HG02943 (cell line): ENCODE measurements around the gene PTTG1.

Experiments used
- ATAC-seq: cut with Tn5 transposase; IDR thresholded peaks from one replicate; pipeline ENCODE4 v1.9.1; 2021; ENCODE audit warnings: mild to moderate bottlenecking, low read depth, moderate library complexity; ENCODE audit not compliant: unreplicated experiment

PTTG1 gene

GRCh38 chr5:160421625-160422258, at the start of gene PTTG1:
PTTG1 (plus strand) TSS chr5:160421855; CDS start chr5:160422313, 458 bp downstream.
- ATAC-seq, result peak; percentile 71

DNA sequence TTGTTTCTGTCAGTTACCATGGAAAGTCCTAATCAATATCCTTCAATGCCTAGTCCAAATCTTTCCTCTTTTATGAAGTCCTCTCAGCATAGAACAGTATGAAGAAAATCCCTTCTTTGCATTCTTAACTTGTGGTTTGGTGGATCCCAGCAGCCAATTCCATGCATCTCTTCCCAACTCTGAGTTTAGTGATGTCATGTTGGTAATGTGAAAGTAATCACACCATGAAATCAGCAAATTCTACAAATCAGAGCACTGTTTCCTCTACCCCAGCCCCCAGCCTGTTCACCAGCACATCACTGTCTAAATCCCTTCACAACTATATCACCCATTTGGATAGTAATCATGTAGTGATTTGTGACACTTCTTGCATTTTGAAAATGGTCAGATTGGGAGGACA, 46.5 kb upstream of the PTTG1 start:
- ATAC-seq, result no peak

DNA sequence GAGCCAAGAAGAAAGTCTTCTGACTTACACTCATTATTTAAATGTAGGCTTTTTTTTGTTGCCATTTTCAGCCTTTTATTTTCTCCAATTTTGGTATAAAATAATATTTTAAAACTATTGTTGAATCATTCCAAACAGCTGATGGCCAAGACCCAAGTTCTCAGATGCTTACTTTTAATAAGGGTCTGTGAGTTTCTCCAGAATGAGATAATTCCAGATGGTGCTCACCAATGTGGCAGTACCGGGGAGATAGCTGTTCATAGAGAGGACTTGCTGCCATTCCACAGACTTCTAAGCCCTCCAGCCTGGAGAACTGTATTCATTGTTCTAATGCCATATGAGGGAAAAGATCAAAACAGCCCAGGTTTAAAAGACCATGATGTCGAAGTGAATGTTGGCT, 46.0 kb upstream of the PTTG1 start:
- ATAC-seq, result no peak

DNA sequence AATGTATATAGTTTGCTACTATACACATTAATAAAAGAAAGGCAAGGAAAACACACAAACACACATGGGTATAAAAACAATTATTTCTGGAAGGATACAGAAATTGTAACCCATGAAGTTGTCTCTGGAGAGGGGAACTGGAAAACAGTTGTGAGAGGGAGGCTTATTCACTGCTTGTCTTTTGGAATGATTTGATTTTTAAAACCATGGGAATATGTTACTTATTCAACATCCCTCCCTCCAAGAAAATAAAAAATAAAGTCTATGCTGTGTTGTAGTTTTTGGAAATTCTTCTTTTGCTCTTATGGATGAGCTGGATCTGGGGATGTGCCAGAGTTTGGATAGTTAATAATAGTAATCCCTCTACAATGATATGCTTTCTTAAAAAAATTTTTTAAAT, 45.2 kb upstream of the PTTG1 start:
- ATAC-seq, result no peak

DNA sequence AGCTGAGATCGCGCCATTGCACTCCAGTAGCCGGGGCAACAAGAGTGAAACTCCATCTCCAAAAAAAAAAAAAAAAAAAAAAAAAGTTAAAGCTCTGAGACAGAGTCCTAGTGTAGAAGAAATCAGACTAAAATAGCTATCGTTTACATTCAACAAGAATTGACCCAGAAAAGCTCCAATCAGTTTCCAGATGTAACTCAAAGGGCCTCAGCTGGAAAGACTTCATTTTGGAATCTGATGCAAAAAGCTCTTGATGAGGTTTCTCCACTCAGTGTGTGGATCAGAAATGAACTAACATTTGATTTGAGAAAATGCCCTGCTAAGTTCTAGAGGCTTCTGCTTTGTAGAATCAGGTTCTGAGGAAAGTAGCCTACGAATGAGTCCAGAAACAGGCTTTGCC, 44.0 kb upstream of the PTTG1 start:
- no peak for ATAC-seq

DNA sequence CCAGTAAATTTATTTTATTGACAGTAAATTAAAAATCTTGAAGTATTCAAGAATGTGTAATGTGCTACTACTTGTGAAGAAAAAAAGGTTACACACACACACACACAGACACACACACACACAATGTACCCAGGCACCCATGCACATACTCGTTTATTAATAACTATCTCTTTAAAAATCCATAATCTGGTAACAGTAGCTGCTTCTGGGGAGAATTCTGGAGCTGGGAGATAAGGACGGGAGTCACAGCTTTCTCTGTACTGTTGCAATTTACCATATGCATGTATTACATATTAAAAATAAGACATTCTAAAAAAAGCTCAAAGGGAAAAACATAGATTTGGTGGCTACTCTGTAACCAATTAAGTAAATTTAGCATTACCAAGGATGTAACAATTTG, 43.3 kb upstream of the PTTG1 start:
- ATAC-seq, result no peak

- ATAC-seq, result no peak
These were observed 42.1 kb upstream of the PTTG1 start for GRCh38 chr5:160379511-160379910.

GRCh38 chr5:160380041-160380440, 41.6 kb upstream of the PTTG1 start:
- ATAC-seq, result no peak

DNA sequence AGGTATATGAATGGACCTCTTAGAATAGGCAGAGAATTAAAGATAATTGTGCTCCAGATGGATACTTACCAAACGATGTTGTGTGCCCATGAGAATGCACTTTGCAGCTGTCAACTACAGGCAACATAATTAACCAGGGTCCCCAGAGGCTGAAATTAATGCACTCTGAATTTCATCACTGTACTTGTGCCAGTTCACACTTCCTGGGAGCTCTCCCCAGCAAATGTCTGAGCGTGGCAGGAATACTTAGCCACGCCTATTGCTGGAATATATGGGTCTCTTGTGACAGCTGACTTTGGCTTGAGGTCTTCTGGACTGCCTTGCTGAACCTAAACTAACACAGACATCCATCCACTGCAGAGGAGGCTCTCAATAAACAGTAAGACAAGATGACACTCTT, 39.3 kb upstream of the PTTG1 start:
- no peak for ATAC-seq

GRCh38 chr5:160384681-160385080, 37.0 kb upstream of the PTTG1 start:
- no peak for ATAC-seq

DNA sequence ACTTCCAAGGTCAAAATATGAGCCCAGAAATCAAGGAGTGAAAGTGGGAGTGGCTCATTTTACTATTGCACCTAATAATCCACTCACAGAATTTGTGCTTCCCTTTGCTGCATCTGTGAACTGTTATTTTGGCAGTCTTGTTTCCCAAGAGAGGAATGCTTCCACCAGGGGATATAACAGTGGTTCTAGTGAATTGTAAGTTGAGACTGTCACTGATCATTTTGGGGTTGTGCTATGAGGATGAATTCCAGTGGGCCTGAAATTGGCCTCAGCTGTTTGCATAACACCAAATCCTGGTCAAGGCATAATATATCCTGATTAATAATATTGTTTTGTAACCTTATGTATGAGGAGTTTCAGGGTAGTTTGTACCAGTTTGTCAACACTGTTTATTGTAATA, 36.2 kb upstream of the PTTG1 start:
- ATAC-seq, result no peak

DNA sequence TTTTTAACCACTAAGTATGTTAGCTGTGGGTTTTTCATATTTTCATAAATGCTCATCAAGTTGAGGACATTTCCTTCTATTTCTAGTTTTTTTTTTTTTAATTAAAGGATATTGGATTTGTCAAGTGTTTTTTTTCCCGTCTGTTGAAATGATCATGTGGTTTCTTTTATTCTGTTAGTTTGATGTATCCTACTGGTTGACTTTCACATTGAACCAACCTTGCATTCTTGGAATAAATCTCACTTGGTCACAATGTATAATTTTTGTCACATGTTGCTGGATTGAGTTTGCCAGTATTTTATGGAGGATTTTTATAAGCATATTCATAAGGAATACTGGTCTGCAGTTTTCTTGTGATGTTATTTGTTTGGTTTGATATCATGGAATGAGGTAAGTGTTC, 34.2 kb upstream of the PTTG1 start:
- no peak for ATAC-seq

DNA sequence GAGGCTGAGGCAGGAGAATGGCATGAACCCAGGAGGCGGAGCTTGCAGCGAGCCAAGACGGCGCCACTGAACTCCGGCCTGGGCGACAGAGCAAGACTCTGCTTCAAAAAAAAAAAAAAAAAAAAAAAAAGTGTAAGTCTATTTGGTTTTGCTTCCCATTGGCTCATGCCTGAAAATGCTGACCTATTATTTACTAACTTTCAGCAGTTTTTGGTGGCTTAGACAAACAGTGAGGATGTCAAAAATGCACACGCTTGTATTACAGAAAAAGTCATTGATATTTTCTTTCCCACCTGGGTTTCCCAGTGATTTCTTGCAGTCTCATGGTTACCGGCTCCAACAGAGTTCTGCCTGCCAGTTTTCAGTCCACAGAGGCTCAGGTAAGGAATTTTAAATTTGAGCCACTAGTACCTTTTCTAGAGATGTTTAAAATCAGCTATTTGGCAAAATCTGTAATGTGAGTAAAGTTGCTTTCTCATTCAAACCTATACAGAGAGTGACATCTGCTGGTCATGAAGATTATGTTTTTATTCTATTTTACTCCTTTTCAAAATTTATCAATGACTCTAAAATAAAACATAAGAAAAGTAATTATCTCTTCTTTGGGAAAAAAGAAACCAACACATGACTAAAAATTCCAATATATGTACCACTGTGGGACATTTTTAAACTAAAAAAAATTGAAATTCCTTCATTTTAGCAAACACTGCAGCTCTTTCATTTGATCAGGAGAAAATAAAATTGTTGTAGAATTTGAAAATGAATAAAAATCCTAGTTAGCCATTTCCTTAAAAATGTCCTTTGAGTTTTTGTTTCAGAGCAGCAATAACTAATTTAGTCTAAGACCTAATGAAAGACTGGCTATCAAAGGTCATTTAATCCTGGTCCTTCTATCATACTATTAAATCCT, 30.6 kb upstream of the PTTG1 start:
- no peak for ATAC-seq

- no peak for ATAC-seq
These were observed 26.5 kb upstream of the PTTG1 start for GRCh38 chr5:160395111-160395510.

GRCh38 chr5:160397492-160397891, 24.2 kb upstream of the PTTG1 start:
- ATAC-seq, result no peak

DNA sequence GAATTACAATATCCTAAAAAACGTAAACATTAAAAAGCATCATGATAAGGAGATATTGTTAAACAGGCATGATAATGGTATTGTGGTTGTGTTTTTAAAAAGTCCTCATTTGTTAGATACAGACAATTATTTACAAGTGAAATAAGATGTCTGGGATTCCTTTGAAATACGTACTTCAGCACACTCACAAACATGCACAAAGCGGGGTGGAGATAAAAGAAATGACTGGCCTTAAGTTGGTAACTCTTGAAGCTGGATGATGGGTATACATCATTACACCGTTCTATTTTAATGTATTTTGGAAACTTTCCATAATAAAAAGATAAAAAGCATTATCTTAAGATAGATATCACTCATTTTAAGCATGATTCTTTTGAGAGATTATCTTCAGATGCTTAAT, 22.8 kb upstream of the PTTG1 start:
- no peak for ATAC-seq

GRCh38 chr5:160399402-160400353, 22.0 kb upstream of the PTTG1 start, which contains the start of gene FAM200C:
FAM200C (minus strand) TSS chr5:160400054; CDS start chr5:160395490, 4,564 bp downstream.
- ATAC-seq, result peak; percentile 81

- ATAC-seq, result peak; percentile 60
These were observed 2.8 kb upstream of the PTTG1 start, which contains the start of gene SLU7 for GRCh38 chr5:160418561-160419457. SLU7 (minus strand) TSS chr5:160419081; CDS start chr5:160415294, 3,787 bp downstream.

- no peak for ATAC-seq
These were observed 2.0 kb upstream of the PTTG1 start for GRCh38 chr5:160419458-160420330.
